ENCODE results near the gene OR56A4.
"Not testable (repeated sequence)": the region's sequence is repeated elsewhere in the genome, so short reads cannot be mapped to it uniquely, and the experiment has no call there.

Gene OR56A4

GRCh38 chr11:6006846-6007245 is at the start of gene OR56A4:
Gene OR56A4 (minus strand): TSS chr11:6006946. CDS start chr11:6002992, 3,954 bp downstream.
- no peak for DNase-seq

GRCh38 chr11:6055569-6055968 is 48.8 kb upstream of the OR56A4 start:
- DNase-seq: no peak

- DNase-seq: no peak
Observed at GRCh38 chr11:6052374-6052773, 45.6 kb upstream of the OR56A4 start.

GRCh38 chr11:6040874-6041273 is 34.1 kb upstream of the OR56A4 start:
- DNase-seq: no peak

GRCh38 chr11:6030708-6031405 is 24.1 kb upstream of the OR56A4 start, which contains the start of gene OR56A1:
Gene OR56A1 (minus strand): TSS chr11:6030758. CDS start chr11:6027692, 3,066 bp downstream.
- DNase-seq: no peak

GRCh38 chr11:6027501-6027900 is 20.8 kb upstream of the OR56A4 start:
- no peak for DNase-seq

- DNase-seq: no peak
Observed at GRCh38 chr11:6025056-6025455, 18.3 kb upstream of the OR56A4 start.

GRCh38 chr11:6022956-6023355 is 16.2 kb upstream of the OR56A4 start:
- peak; percentile 50 for DNase-seq

- DNase-seq: no peak
Observed at GRCh38 chr11:6013042-6013441, 6.3 kb upstream of the OR56A4 start.

- no peak for DNase-seq
Observed at GRCh38 chr11:6012035-6012668, 5.4 kb upstream of the OR56A4 start.

GRCh38 chr11:6006395-6006794 is 351 bp downstream of the OR56A4 start:
- DNase-seq: no peak

GRCh38 chr11:6002202-6002699 is 4.5 kb downstream of the OR56A4 start:
- no peak for DNase-seq

- DNase-seq: no peak
Observed at GRCh38 chr11:5994791-5995190, 12.0 kb downstream of the OR56A4 start.

GRCh38 chr11:5992604-5993251 is 14.0 kb downstream of the OR56A4 start:
- no peak for DNase-seq

- DNase-seq: no peak
Observed at GRCh38 chr11:5992150-5992549, 14.6 kb downstream of the OR56A4 start.

- no peak for DNase-seq
Observed at GRCh38 chr11:5989203-5989602, 17.5 kb downstream of the OR56A4 start.

- no peak for DNase-seq
Observed at GRCh38 chr11:5986885-5987284, 19.9 kb downstream of the OR56A4 start, which contains the start of gene OR52L1. Gene OR52L1 (minus strand): TSS chr11:5986985. CDS start chr11:5986930, 55 bp downstream.

GRCh38 chr11:5983443-5983842 is 23.3 kb downstream of the OR56A4 start:
- no peak for DNase-seq

GRCh38 chr11:5973530-5973929 is 33.2 kb downstream of the OR56A4 start:
- DNase-seq: no peak

- DNase-seq: no peak
Observed at GRCh38 chr11:5968394-5968793, 38.4 kb downstream of the OR56A4 start, which contains the start of gene OR56A5. Gene OR56A5 (minus strand): TSS chr11:5968494. CDS start chr11:5968494, 0 bp downstream.

- DNase-seq: no peak
Observed at GRCh38 chr11:5967708-5968107, 39.0 kb downstream of the OR56A4 start.

- no peak for DNase-seq
Observed at GRCh38 chr11:5966958-5967357, 39.8 kb downstream of the OR56A4 start.

GRCh38 chr11:5960704-5961320 is 45.9 kb downstream of the OR56A4 start:
- not testable (repeated sequence) for DNase-seq

Data from CD4-positive, alpha-beta T cell treated with Interleukin-17A for 1 hour (primary cell).